CD4-positive, alpha-beta T cell (primary cell): ENCODE results near the gene TRMU. TPM values are rescaled to one million over a fixed set of nuclear protein-coding genes. Genes with fewer than 3 reads are reported as not detected.

ENCODE experiments used
- ATAC-seq: fragments of 200-7000 bp; cut with Tn5 transposase; one replicate; pipeline ENCODE4 v1.10.0; 2022; ENCODE audit warnings: mild to moderate bottlenecking; ENCODE audit not compliant: poor library complexity
- CTCF ChIA-PET: fragments of 350-600 bp; sonication (Branson Sonifier 250); formaldehyde crosslinking; loops from one replicate; lab custom pipeline; 2021; ENCODE audit warnings: antibody characterized with exemption, inconsistent platforms; lab: Charles Lee
- POLR2A ChIA-PET: fragments of 350-600 bp; sonication (Branson Sonifier 250); formaldehyde crosslinking; loops from one replicate; lab custom pipeline; 2021; ENCODE audit warnings: antibody characterized with exemption, inconsistent platforms; lab: Charles Lee
- DNase-seq, 14 experiments: peaks; one replicate each; pipeline ENCODE4 v3.0.0-alpha.2; 2013 to 2020; ENCODE audit warnings: mixed read lengths in 2 of 14
- H3K27ac ChIP-seq, 2 donors: one replicate each; pipeline versions ENCODE4 v1.5.1 to v1.7.0; 2013; ENCODE audit warnings: low read length in 2 of 2, low read depth in 1 of 2, mild to moderate bottlenecking in 1 of 2
- H3K27me3 ChIP-seq, 2 experiments: 1 replicate in 1 of 2; 2 replicates in 1 of 2; pipeline versions ENCODE4 v1.6.1 to v1.7.0; 2013; ENCODE audit warnings: low read length in 2 of 2, control low read depth in 1 of 2, mild to moderate bottlenecking in 1 of 2, moderate library complexity in 1 of 2; ENCODE audit not compliant: insufficient read depth in 2 of 2, control insufficient read depth in 1 of 2
- H3K36me3 ChIP-seq: one replicate; pipeline ENCODE4 v1.6.1; 2013; ENCODE audit warnings: low read length, control low read depth; ENCODE audit not compliant: insufficient read depth
- H3K4me1 ChIP-seq: one replicate; pipeline ENCODE4 v1.6.1; 2013; ENCODE audit warnings: low read length, control low read depth; ENCODE audit not compliant: insufficient read depth
- H3K4me3 ChIP-seq: one replicate; pipeline ENCODE4 v1.5.1; 2013; ENCODE audit warnings: mild to moderate bottlenecking, low read length, moderate library complexity
- H3K9me3 ChIP-seq, 2 experiments: 1 replicate in 1 of 2; 2 replicates in 1 of 2; pipeline versions ENCODE4 v1.6.1 to v1.7.0; 2013; ENCODE audit warnings: low read length in 2 of 2, mild to moderate bottlenecking in 2 of 2, control low read depth in 1 of 2, moderate library complexity in 1 of 2; ENCODE audit not compliant: control insufficient read depth in 1 of 2, insufficient read depth in 1 of 2
- H3K27ac Mint-ChIP-seq: one replicate; pipeline ENCODE4 v1.8.0; 2020; ENCODE audit warnings: mixed read lengths
- H3K27me3 Mint-ChIP-seq: one replicate; pipeline ENCODE4 v1.8.0; 2021; ENCODE audit warnings: mixed read lengths
- H3K36me3 Mint-ChIP-seq: one replicate; pipeline ENCODE4 v1.8.0; 2021; ENCODE audit warnings: low read depth, mixed read lengths
- H3K4me1 Mint-ChIP-seq: one replicate; pipeline ENCODE4 v1.8.0; 2021; ENCODE audit warnings: low read depth, mixed read lengths
- H3K4me3 Mint-ChIP-seq: one replicate; pipeline ENCODE4 v1.8.0; 2020; ENCODE audit warnings: mild to moderate bottlenecking, mixed read lengths
- H3K9me3 Mint-ChIP-seq: one replicate; pipeline ENCODE4 v1.8.0; 2020; ENCODE audit warnings: mixed read lengths
- intact Hi-C, 2 experiments: fragments of 100-400 bp; cut with DNase I in 1 of 2; cut with micrococcal nuclease in 1 of 2; formaldehyde crosslinking; loops; one replicate each; pipeline versions ENCODE4 v1.15.1 to v1.9.0; 2023 to 2025; cut with DNase I, micrococcal nuclease
- total RNA-seq, 174 experiments: library from RNA in 2 of 174; stranded (reverse) in 2 of 174; gene quantifications; one replicate each; pipeline ENCODE4 v1.2.3 and lab custom pipeline; 2021 to 2026
- TF ChIP-seq, protein P1 (sequence below): fragments of 200-600 bp; IDR thresholded peaks from one replicate; pipeline ENCODE4 v1.8.0; 2022; ENCODE audit warnings: antibody characterized with exemption, mild to moderate bottlenecking

The TRMU gene
- total RNA-seq, 2 experiments from 2014 or later: 65.2 to 65.4 TPM

DNA sequence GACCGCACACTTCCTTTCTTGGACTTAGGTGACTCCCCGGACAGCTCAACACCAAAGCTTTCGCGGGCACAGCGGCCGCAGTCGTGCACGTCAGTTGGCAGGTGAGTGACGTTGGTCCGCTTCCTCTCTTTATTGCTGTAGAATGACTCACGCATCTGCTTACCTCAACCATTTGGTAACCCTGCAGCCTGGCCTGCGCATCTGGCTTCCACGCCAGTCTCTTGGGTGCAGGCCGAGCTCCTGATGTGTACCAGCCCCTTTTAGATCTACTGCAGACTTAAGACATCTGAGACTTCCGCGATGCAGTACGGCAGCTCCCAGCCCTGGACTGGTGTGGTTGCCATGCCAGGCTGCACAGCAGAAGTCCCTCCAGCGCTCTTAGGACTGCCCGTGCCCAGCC lies 12.4 kb upstream of the TRMU start:
- H3K4me1 ChIP-seq: no peaks in the 10 kb centered on the region
- H3K27me3 Mint-ChIP-seq: no peaks in the 10 kb centered on the region
- intact Hi-C loops: no loop called here
- POLR2A ChIA-PET: no interaction called here
- no peak for DNase-seq
- H3K4me3 Mint-ChIP-seq: no peak overlapping the region
- no peaks in the 10 kb centered on the region for H3K9me3 ChIP-seq
- H3K4me3 ChIP-seq: no peak overlapping the region
- H3K4me1 Mint-ChIP-seq: no peaks in the 10 kb centered on the region
- H3K27ac ChIP-seq: no peak overlapping the region
- CTCF ChIA-PET: no interaction called here
- no peak overlapping the region for H3K27ac Mint-ChIP-seq
- no peaks in the 10 kb centered on the region for H3K27me3 ChIP-seq
- H3K9me3 Mint-ChIP-seq: no peaks in the 10 kb centered on the region
- no peaks in the 10 kb centered on the region for H3K36me3 ChIP-seq
- no peaks in the 10 kb centered on the region for H3K36me3 Mint-ChIP-seq
- TF ChIP-seq, protein P1, sequence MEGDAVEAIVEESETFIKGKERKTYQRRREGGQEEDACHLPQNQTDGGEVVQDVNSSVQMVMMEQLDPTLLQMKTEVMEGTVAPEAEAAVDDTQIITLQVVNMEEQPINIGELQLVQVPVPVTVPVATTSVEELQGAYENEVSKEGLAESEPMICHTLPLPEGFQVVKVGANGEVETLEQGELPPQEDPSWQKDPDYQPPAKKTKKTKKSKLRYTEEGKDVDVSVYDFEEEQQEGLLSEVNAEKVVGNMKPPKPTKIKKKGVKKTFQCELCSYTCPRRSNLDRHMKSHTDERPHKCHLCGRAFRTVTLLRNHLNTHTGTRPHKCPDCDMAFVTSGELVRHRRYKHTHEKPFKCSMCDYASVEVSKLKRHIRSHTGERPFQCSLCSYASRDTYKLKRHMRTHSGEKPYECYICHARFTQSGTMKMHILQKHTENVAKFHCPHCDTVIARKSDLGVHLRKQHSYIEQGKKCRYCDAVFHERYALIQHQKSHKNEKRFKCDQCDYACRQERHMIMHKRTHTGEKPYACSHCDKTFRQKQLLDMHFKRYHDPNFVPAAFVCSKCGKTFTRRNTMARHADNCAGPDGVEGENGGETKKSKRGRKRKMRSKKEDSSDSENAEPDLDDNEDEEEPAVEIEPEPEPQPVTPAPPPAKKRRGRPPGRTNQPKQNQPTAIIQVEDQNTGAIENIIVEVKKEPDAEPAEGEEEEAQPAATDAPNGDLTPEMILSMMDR: no peak
- no peak for ATAC-seq

DNA sequence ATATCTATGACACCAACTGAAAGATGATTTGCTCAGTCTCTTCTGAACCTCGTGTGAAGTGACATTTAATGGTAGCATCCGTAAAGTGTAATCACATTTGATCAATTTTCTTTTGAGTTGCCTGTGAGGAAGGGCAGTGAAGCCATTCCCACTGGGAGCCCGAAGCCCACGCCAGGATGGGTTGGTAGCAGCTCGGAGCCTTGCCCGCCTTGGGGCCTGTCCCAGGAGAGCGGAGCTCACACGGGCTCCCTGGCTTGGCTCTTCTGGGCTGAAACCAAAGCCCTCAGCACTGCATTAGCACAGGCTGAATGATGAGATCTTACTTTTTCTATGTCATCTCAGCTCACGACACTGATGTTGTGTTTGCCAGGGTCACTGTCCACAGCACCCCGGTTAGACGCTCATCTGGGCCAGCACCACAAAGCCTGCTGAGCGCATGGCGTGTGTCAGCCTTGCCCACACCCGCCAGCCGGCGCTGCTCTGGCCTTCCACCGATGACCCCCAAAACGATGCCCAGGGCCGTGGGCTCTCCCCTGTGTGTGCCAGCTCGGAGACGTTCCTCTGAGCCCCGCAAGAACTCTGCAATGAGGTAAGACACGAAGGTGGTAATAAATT lies 9.3 kb upstream of the TRMU start:
- Histone ChIP-seq H3K4me3 (no peak overlapping the region), H3K36me3 (no peaks in the 10 kb centered on the region), H3K27ac (no peak overlapping the region), H3K27me3 (no peaks in the 10 kb centered on the region), H3K4me1 (no peaks in the 10 kb centered on the region), H3K9me3 (no peaks in the 10 kb centered on the region)
- Mint-ChIP-seq H3K27ac (no peak overlapping the region), H3K4me3 (no peak overlapping the region), H3K36me3 (no peaks in the 10 kb centered on the region), H3K9me3 (no peaks in the 10 kb centered on the region), H3K4me1 (no peaks in the 10 kb centered on the region), H3K27me3 (no peaks in the 10 kb centered on the region)
- ATAC-seq: no peak
- CTCF ChIA-PET: no interaction called here
- TF ChIP-seq, protein P1: no peak
- intact Hi-C loops: no loop called here
- no peak for DNase-seq
- POLR2A ChIA-PET: no interaction called here

DNA sequence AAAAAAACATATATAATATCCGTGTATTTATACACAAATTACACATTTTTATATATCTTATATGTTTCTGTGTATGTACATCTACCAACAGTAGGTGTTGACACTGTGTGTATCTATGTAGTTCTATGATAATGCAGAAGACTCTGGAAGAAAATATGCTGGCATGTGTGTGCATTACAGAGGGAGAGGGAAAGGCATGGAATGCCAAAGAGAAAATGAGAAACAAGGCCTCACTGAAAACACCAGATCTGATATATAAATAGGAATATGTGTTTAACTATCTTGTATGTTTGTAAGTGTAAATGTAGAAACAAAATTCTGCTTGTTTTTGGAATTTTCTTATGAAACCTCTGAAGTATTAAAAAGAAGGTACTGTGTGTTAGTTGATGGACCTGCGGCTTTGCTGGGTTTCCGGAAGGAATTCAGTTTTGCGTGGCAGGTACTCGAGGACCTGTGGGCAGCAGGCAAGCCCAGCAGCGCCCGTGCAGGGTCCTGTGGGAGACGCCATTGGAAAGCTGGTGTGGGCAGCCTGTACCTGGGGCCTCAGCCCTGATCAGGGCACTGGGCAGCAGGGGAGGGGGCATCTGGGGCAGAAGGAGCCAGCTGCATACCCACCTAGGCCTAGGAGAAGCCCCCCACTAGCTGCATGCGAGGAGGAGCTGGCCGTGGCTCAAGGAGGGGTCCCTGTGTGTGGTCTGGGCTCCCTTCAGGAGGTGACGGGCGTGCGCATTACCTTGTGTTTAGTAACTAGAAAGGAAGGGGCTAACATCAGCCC lies 7.6 kb upstream of the TRMU start:
- POLR2A ChIA-PET: no interaction called here
- ATAC-seq: no peak
- CTCF ChIA-PET: no interaction called here
- Histone ChIP-seq H3K4me3 (no peak overlapping the region), H3K27ac (no peak overlapping the region), H3K4me1 (no peaks in the 10 kb centered on the region), H3K27me3 (no peaks in the 10 kb centered on the region), H3K9me3 (no peaks in the 10 kb centered on the region), H3K36me3 (no peaks in the 10 kb centered on the region)
- intact Hi-C loops: no loop called here
- no peak for DNase-seq
- TF ChIP-seq, protein P1: no peak
- Mint-ChIP-seq H3K27ac (no peak overlapping the region), H3K4me3 (no peak overlapping the region), H3K36me3 (no peaks in the 10 kb centered on the region), H3K9me3 (no peaks in the 10 kb centered on the region), H3K4me1 (no peaks in the 10 kb centered on the region), H3K27me3 (no peaks in the 10 kb centered on the region)
